Measurements from ENCODE around the gene TMEM92. TPM values are rescaled to one million over a fixed set of nuclear protein-coding genes. Genes with fewer than 3 reads are reported as not detected.
"Not testable (repeated sequence)": the region's sequence is repeated elsewhere in the genome, so short reads cannot be mapped to it uniquely, and the experiment has no call there.

Gene TMEM92
- total RNA-seq, 1 donor from 2014 or later, result not detected

- no peak for DNase-seq (ENCODE audit: low spot score)
These were observed 12.1 kb upstream of the TMEM92 start for GRCh38 chr17:50262001-50262794.

GRCh38 chr17:50263331-50264262 is 10.7 kb upstream of the TMEM92 start:
- no peak for DNase-seq (ENCODE audit: low spot score)

GRCh38 chr17:50264263-50265113 is 9.8 kb upstream of the TMEM92 start:
- DNase-seq (ENCODE audit: low spot score), result peak; percentile 91

- DNase-seq (ENCODE audit: low spot score), result no peak
These were observed 9.1 kb upstream of the TMEM92 start for GRCh38 chr17:50265212-50265611.

- peak; percentile 81 for DNase-seq (ENCODE audit: low spot score)
These were observed 8.5 kb upstream of the TMEM92 start for GRCh38 chr17:50265690-50266315.

GRCh38 chr17:50266384-50267073 is 7.7 kb upstream of the TMEM92 start:
- DNase-seq (ENCODE audit: low spot score), result peak; percentile 94

- DNase-seq (ENCODE audit: low spot score), result peak; percentile 88
These were observed 7.0 kb upstream of the TMEM92 start for GRCh38 chr17:50267074-50267841.

- no peak for DNase-seq (ENCODE audit: low spot score)
These were observed 6.2 kb upstream of the TMEM92 start for GRCh38 chr17:50268026-50268425.

- DNase-seq (ENCODE audit: low spot score), result peak; percentile 67
These were observed 5.5 kb upstream of the TMEM92 start for GRCh38 chr17:50268743-50269275.

GRCh38 chr17:50269477-50270434 is 4.5 kb upstream of the TMEM92 start:
- peak; percentile 88 for DNase-seq (ENCODE audit: low spot score)

- DNase-seq (ENCODE audit: low spot score), result peak; percentile 93
These were observed 3.6 kb upstream of the TMEM92 start for GRCh38 chr17:50270435-50271362.

GRCh38 chr17:50271363-50271750 is 2.9 kb upstream of the TMEM92 start:
- DNase-seq (ENCODE audit: low spot score), result not testable (repeated sequence)

GRCh38 chr17:50272246-50272645 is 2.0 kb upstream of the TMEM92 start:
- no peak for DNase-seq (ENCODE audit: low spot score)

GRCh38 chr17:50272711-50273653 is 1.3 kb upstream of the TMEM92 start:
- DNase-seq (ENCODE audit: low spot score), result peak; percentile 85

GRCh38 chr17:50273654-50274040 is 619 bp upstream of the TMEM92 start:
- DNase-seq (ENCODE audit: low spot score), result no peak

GRCh38 chr17:50274897-50275221 is 593 bp downstream of the TMEM92 start:
- no peak for DNase-seq (ENCODE audit: low spot score)

Data from umbilical cord (tissue), 2 donors.